ENCODE measurements around the gene SEMA6A. TPM values are rescaled to one million over a fixed set of nuclear protein-coding genes. Genes with fewer than 3 reads are reported as not detected.

The SEMA6A gene
- total RNA-seq, 2 donors from 2014 or later: 3.9 to 4.4 TPM

- no peaks in the 10 kb centered on the region for H3K36me3 ChIP-seq
- TF ChIP-seq CTCF (IDR thresholded peaks at IDR 0.05): no peak
- H3K27me3 ChIP-seq: no peaks in the 10 kb centered on the region
- H3K27ac ChIP-seq: no peak overlapping the region
- H3K9me3 ChIP-seq: no peaks in the 10 kb centered on the region
- H3K4me1 ChIP-seq: no peaks in the 10 kb centered on the region
- no peak overlapping the region for H3K4me3 ChIP-seq
- no peak for DNase-seq (ENCODE audit: low spot score)
Measured at GRCh38 chr5:116486588-116486987, 88.0 kb downstream of the SEMA6A start.

- Histone ChIP-seq H3K27me3 (no peaks in the 10 kb centered on the region), H3K4me3 (no peak overlapping the region), H3K27ac (no peak overlapping the region), H3K4me1 (no peaks in the 10 kb centered on the region), H3K36me3 (no peaks in the 10 kb centered on the region), H3K9me3 (no peaks in the 10 kb centered on the region)
- DNase-seq (ENCODE audit: low spot score): no peak
- no peak for TF ChIP-seq CTCF (IDR thresholded peaks at IDR 0.05)
Measured at GRCh38 chr5:116484645-116485044, 90.0 kb downstream of the SEMA6A start.

- H3K27ac ChIP-seq: no peak overlapping the region
- DNase-seq (ENCODE audit: low spot score): no peak
- TF ChIP-seq CTCF (IDR thresholded peaks at IDR 0.05): no peak
- H3K36me3 ChIP-seq: peaks cover 9% of the 10 kb centered on the region
- no peaks in the 10 kb centered on the region for H3K9me3 ChIP-seq
- H3K4me3 ChIP-seq: no peak overlapping the region
- H3K4me1 ChIP-seq: no peaks in the 10 kb centered on the region
- H3K27me3 ChIP-seq: no peaks in the 10 kb centered on the region
Measured at GRCh38 chr5:116482394-116482793, 92.2 kb downstream of the SEMA6A start.

- H3K36me3 ChIP-seq: peaks cover 15% of the 10 kb centered on the region
- H3K27ac ChIP-seq: no peak overlapping the region
- no peak for TF ChIP-seq CTCF (IDR thresholded peaks at IDR 0.05)
- no peak overlapping the region for H3K4me3 ChIP-seq
- no peaks in the 10 kb centered on the region for H3K27me3 ChIP-seq
- DNase-seq (ENCODE audit: low spot score): no peak
- H3K9me3 ChIP-seq: peaks cover 0 to 7% of the 10 kb centered on the region in 2 donors
- no peaks in the 10 kb centered on the region for H3K4me1 ChIP-seq
Measured at GRCh38 chr5:116480894-116481510, 93.6 kb downstream of the SEMA6A start.

GRCh38 chr5:116479776-116480675 lies 94.6 kb downstream of the SEMA6A start:
- Histone ChIP-seq H3K4me3 (no peak overlapping the region), H3K9me3 (peaks cover 0 to 7% of the 10 kb centered on the region in 2 donors), H3K27ac (no peak overlapping the region), H3K36me3 (peaks cover 15% of the 10 kb centered on the region), H3K4me1 (no peaks in the 10 kb centered on the region), H3K27me3 (no peaks in the 10 kb centered on the region)
- TF ChIP-seq CTCF (IDR thresholded peaks at IDR 0.05): no peak
- DNase-seq (ENCODE audit: low spot score): no peak

Data from right atrium auricular region (tissue), 2 donors.